K562 (cell line): ENCODE data around the gene UQCC5. TPM values are rescaled to one million over a fixed set of nuclear protein-coding genes. Genes with fewer than 3 reads are reported as not detected.

Experiments used
- ATAC-seq: fragments of 200-7000 bp; cut with Tn5 transposase; 3 replicates; pipeline ENCODE4 v1.9.1; 2020; ENCODE audit warnings: moderate library complexity
- BruUV-seq: library from RNA; stranded (reverse); fragments of 400-500 nt; replicated peaks from 2 replicates; lab custom pipeline; 2021; lab: Mats Ljungman, UMichigan
- CTCF ChIA-PET: fragments of 300-600 bp; formaldehyde crosslinking; extraction: SDS; loops from one replicate; lab custom pipeline; 2021; ENCODE audit warnings: low intra/inter-chr PET ratio; lab: Yijun Ruan, JAX
- POLR2A ChIA-PET: fragments of 300-600, 350-650 bp; sonication (Branson Sonifier 250); formaldehyde crosslinking; extraction: SDS; loops from one replicate; lab custom pipeline; 2021; ENCODE audit warnings: antibody characterized with exemption, inconsistent platforms; lab: Yijun Ruan, JAX
- DNase-seq, 4 experiments: peaks; one replicate each; pipeline versions ENCODE4 v3.0.0 to v3.0.0-alpha.2; 2011 to 2018; ENCODE audit warnings: low spot score in 3 of 4, mixed read lengths in 3 of 4; ENCODE audit errors: extremely low read depth in 1 of 4
- FAIRE-seq: peaks from 2 replicates; lab custom pipeline; 2011; peaks lifted over from hg19 to GRCh38; lab: Jason Lieb, UNC
- H2AFZ ChIP-seq: 2 replicates; pipeline ENCODE4 v1.6.0; 2011; ENCODE audit warnings: low read depth, low read length, control low read depth, inconsistent platforms
- H3K27ac ChIP-seq: fragments of 200-600 bp; 3 replicates; pipeline ENCODE4 v1.8.0; 2011; ENCODE audit warnings: low read depth, mild to moderate bottlenecking, control low read depth, inconsistent platforms, low read length, moderate library complexity, mixed read lengths; ENCODE audit errors: extremely low read depth
- H3K27me3 ChIP-seq, 2 experiments: fragments of 300-600 bp in 1 of 2; 2 replicates in 1 of 2; 3 replicates in 1 of 2; pipeline versions ENCODE4 v1.6.0 to v1.8.0; 2011; ENCODE audit warnings: inconsistent platforms in 2 of 2, low read length in 2 of 2, mild to moderate bottlenecking in 1 of 2, mixed read lengths in 1 of 2, moderate library complexity in 1 of 2; ENCODE audit not compliant: control insufficient read depth in 2 of 2, insufficient read depth in 2 of 2
- H3K36me3 ChIP-seq: fragments of 300-600 bp; 3 replicates; pipeline ENCODE4 v1.8.0; 2011; ENCODE audit warnings: mild to moderate bottlenecking, low read length, inconsistent platforms; ENCODE audit not compliant: control insufficient read depth, insufficient read depth
- H3K4me1 ChIP-seq, 2 experiments: fragments of 200-600 bp in 1 of 2; replicated peaks in 1 of 2; 2 replicates in 1 of 2; 3 replicates in 1 of 2; pipeline versions ENCODE4 v1.5.1 to v1.8.0; 2011; ENCODE audit warnings: inconsistent platforms in 2 of 2, low read length in 2 of 2, mild to moderate bottlenecking in 1 of 2, mixed read lengths in 1 of 2, moderate library complexity in 1 of 2; ENCODE audit not compliant: control insufficient read depth in 2 of 2, insufficient read depth in 2 of 2
- H3K4me2 ChIP-seq: 2 replicates; pipeline ENCODE4 v1.6.1; 2011; ENCODE audit warnings: low read length, control low read depth, inconsistent platforms, mixed read lengths; ENCODE audit not compliant: insufficient read depth
- H3K4me3 ChIP-seq: fragments of 200-600 bp; sonication (generic), shearing (Covaris generic); 2 replicates; pipeline ENCODE4 v1.5.1; 2016; ENCODE audit warnings: control low read depth, inconsistent platforms
- H3K79me2 ChIP-seq: fragments of 200-600 bp; 3 replicates; pipeline ENCODE4 v1.8.0; 2011; ENCODE audit warnings: low read length, inconsistent platforms; ENCODE audit not compliant: control insufficient read depth, insufficient read depth
- H3K9ac ChIP-seq, 2 experiments: 2 replicates each; pipeline versions ENCODE4 v1.6.0 to v1.6.1; 2011; ENCODE audit warnings: low read depth in 2 of 2, low read length in 2 of 2, control low read depth in 1 of 2, inconsistent platforms in 1 of 2, mild to moderate bottlenecking in 1 of 2, mixed read lengths in 1 of 2; ENCODE audit not compliant: insufficient read depth in 1 of 2
- H3K9me1 ChIP-seq: one replicate; pipeline ENCODE4 v1.6.0; 2011; ENCODE audit warnings: inconsistent platforms, mild to moderate bottlenecking, low read length, moderate library complexity; ENCODE audit not compliant: control insufficient read depth, insufficient read depth
- H3K9me3 ChIP-seq: replicated peaks from 2 replicates; pipeline ENCODE4 v1.5.1; 2011; ENCODE audit warnings: low read depth, low read length, inconsistent platforms; ENCODE audit not compliant: control insufficient read depth, insufficient read depth
- H4K20me1 ChIP-seq: replicated peaks from 2 replicates; pipeline ENCODE4 v1.6.1; 2011; ENCODE audit warnings: low read length, inconsistent platforms, mixed read lengths; ENCODE audit not compliant: control insufficient read depth, insufficient read depth
- GATA2 ChIP-seq: sonication (generic); formaldehyde crosslinking; IDR thresholded peaks from 2 replicates; pipeline ENCODE4 v1.4.0; 2020; ENCODE audit warnings: mild to moderate bottlenecking, missing genetic modification reagents
- KDM4B ChIP-seq, 2 experiments: fragments of 450-650 bp in 1 of 2; sonication (generic) in 1 of 2; IDR thresholded peaks; 2 replicates each; pipeline ENCODE4 v1.6.1; 2016 to 2017; ENCODE audit warnings: borderline replicate concordance in 2 of 2, antibody characterized with exemption in 1 of 2, low read depth in 1 of 2, mild to moderate bottlenecking in 1 of 2
- POLR2G ChIP-seq: fragments of 200-400 bp; formaldehyde crosslinking; IDR thresholded peaks from 2 replicates; pipeline ENCODE4 v1.6.1; 2017; ENCODE audit warnings: low read depth, mild to moderate bottlenecking, antibody characterized with exemption, low read length, moderate library complexity
- ZNF23 ChIP-seq: fragments of 250-450 bp; sonication (Bioruptor Pico); IDR thresholded peaks from 2 replicates; pipeline ENCODE4 v1.4.0; 2020; ENCODE audit warnings: mild to moderate bottlenecking
- WGBS: fragments of 100-300 bp; shearing (Covaris generic); methylation state at CpG from one replicate; pipeline ENCODE4 v1.1.6; 2016; ENCODE audit warnings: low coverage, mixed read lengths; ENCODE audit not compliant: insufficient coverage; ENCODE audit errors: missing lambda C conversion rate; 5-methylcytosine and 5-hydroxymethylcytosine counted together
- in situ Hi-C: fragments of 300-500 bp; cut with MboI; formaldehyde crosslinking; loops from 4 replicates; pipeline ENCODE4 v1.15.0; 2018; ENCODE audit warnings: inconsistent platforms, mixed read lengths
- intact Hi-C: fragments of 100-400 bp; cut with micrococcal nuclease; formaldehyde crosslinking; loops from 2 replicates; pipeline ENCODE4 v1.14.2; 2022
- polyA plus RNA-seq, 8 experiments: library from polyadenylated mRNA; depleted of rRNA in 4 of 8; stranded (reverse) in 5 of 8; unstranded in 3 of 8; fragments of >200 nt; fragmentation: Nextera tagmentation in 2 of 8; fragmentation: Illumina TruSeq in 1 of 8; extraction: Ambion mirVana in 2 of 8; extraction: Trizol in 1 of 8; gene quantifications; 2 replicates each; pipeline versions ENCODE4 v1.2.1 to v1.2.3, GENCODE V29; 2011 to 2014; ENCODE audit warnings: inconsistent platforms in 1 of 8, missing spikeins in 1 of 8
- total RNA-seq, 7 experiments: library from RNA; depleted of rRNA in 6 of 7; stranded (reverse); fragments of >200 nt in 6 of 7; fragmentation: Illumina TruSeq in 2 of 7; extraction: Trizol in 2 of 7; gene quantifications; 2 replicates each; pipeline versions ENCODE4 v1.2.1 to v1.2.3, GENCODE V29; 2011 to 2021; ENCODE audit warnings: low replicate concordance in 1 of 7

UQCC5 gene
- total and polyA plus RNA-seq, 9 of the 15 experiments (the other 6 are each of a cell fraction or from before 2014, with no cell fraction given), result 10.2 to 55.4 (median 33.8) TPM

DNA sequence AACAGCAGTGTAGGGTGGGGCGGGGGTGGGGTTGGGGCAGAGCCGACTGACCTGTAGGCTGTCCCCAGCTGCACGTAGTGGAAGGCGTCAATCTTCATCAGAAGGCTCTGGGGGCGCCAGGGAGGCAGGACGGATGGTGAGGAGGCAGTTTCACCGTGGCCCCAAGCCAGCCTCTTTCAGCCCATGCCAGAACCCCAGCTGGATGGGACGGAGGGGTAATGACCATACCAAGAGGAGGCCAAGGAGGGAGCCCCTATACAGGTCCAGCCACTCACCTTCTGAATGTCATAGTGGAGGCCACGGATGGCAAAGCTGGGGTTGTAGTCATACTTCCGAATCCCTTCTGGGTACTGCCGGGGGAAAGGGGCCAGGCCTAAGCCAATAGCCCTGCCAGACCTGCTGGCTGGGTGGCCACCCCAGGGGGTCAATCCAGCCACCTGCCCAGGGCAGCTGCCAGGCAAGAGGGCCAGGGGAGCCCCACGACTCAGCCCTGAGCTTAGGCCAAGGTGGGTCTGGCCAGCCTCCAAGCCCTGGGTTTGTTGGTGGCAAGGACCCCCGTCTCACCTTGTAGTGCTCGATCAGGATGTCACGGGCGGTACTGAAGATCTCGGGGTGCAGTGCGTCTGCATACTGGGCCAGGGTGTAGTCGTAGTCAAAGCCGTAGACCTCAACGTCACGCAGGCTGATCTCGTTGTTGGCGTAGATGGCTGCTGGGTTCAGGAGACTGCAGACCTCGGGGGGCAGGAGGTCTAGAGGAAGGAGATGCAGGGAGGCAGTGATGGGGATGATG is 7.6 kb upstream of the UQCC5 start:
- TF ChIP-seq GATA2 (no peak), KDM4B (IDR thresholded peaks at IDR 0.05; ENCODE audit: borderline replicate concordance in 2 of 2, low read depth in 1 of 2) (no peak), POLR2G (peak; percentile 37; the same call in 1 of the 2 replicates), ZNF23 (no peak)
- peak overlapping the region in 1 of 2 experiments; percentile 35; a peak in 2 of 4 replicates for H3K9ac ChIP-seq
- no peak overlapping the region for H3K4me3 ChIP-seq
- ChIA-PET POLR2A (no interaction called here), CTCF (no interaction called here)
- no peak overlapping the region for H3K4me2 ChIP-seq
- H3K27me3 ChIP-seq, result no peaks in the 10 kb centered on the region
- peaks cover 82% of the 10 kb centered on the region; the same call in 2 of the 3 replicates for H3K36me3 ChIP-seq
- H3K9me1 ChIP-seq, result peaks cover 17% of the 10 kb centered on the region
- intact Hi-C loops, result no loop called here
- H3K9me3 ChIP-seq, result no peaks in the 10 kb centered on the region
- peaks cover 12 to 59% of the 10 kb centered on the region in 2 experiments for H3K4me1 ChIP-seq
- no peak overlapping the region for H2AFZ ChIP-seq
- in situ Hi-C loops, result no loop called here
- peaks cover 45% of the 10 kb centered on the region for H3K79me2 ChIP-seq
- H4K20me1 ChIP-seq, result peaks cover 12% of the 10 kb centered on the region; the same call in 1 of the 2 replicates
- ATAC-seq, result no peak
- no peak overlapping the region for H3K27ac ChIP-seq
- DNase-seq, result no peak
- no TSS peak for BruUV-seq
- WGBS, result 96% methylated on average over 6 of the region's 25 CpGs
- no peak for FAIRE-seq
